B cell (primary cell): ENCODE measurements around the gene VWA7. TPM values are rescaled to one million over a fixed set of nuclear protein-coding genes. Genes with fewer than 3 reads are reported as not detected.

Experiments
- ATAC-seq: fragments of 200-7000 bp; cut with Tn5 transposase; one replicate; pipeline ENCODE4 v1.10.0; 2021; ENCODE audit warnings: low read depth, mild to moderate bottlenecking, moderate number of reproducible peaks, moderate library complexity
- CTCF ChIA-PET: fragments of 350-600 bp; sonication (Branson Sonifier 250); formaldehyde crosslinking; loops from one replicate; lab custom pipeline; 2021; ENCODE audit warnings: antibody characterized with exemption, inconsistent platforms; lab: Charles Lee
- POLR2A ChIA-PET: fragments of 350-600 bp; sonication (Branson Sonifier 250); formaldehyde crosslinking; loops from one replicate; lab custom pipeline; 2021; ENCODE audit warnings: antibody characterized with exemption; lab: Charles Lee
- DNase-seq: peaks from one replicate; pipeline ENCODE4 v3.0.0; 2013
- H2AFZ ChIP-seq: 2 replicates; pipeline ENCODE4 v1.6.1; 2012; ENCODE audit warnings: mild to moderate bottlenecking, low read depth, low read length; ENCODE audit not compliant: insufficient read depth, poor library complexity, severe bottlenecking
- H3K27ac ChIP-seq, 2 donors: 1 replicate in 1 of 2; 2 replicates in 1 of 2; pipeline ENCODE4 v1.5.1; 2012 to 2013; ENCODE audit warnings: low read length in 2 of 2, mild to moderate bottlenecking in 2 of 2, moderate library complexity in 1 of 2
- H3K27me3 ChIP-seq, 4 experiments: fragments of 200-600 bp in 1 of 4; sonication (generic) in 1 of 4; replicated peaks in 1 of 4; 1 replicate in 2 of 4; 2 replicates in 2 of 4; pipeline versions ENCODE4 v1.6.1 to v1.7.0; 2013 to 2016; ENCODE audit warnings: low read length in 3 of 4, mild to moderate bottlenecking in 2 of 4, mixed read lengths in 1 of 4, moderate library complexity in 1 of 4; ENCODE audit not compliant: insufficient read depth in 4 of 4, control insufficient read depth in 3 of 4; ENCODE audit errors: control extremely low read depth in 1 of 4
- H3K36me3 ChIP-seq, 2 experiments: replicated peaks in 1 of 2; 1 replicate in 1 of 2; 2 replicates in 1 of 2; pipeline versions ENCODE4 v1.6.1 to v1.7.1; 2013; ENCODE audit warnings: low read length in 1 of 2; ENCODE audit not compliant: insufficient read depth in 2 of 2, control insufficient read depth in 1 of 2; ENCODE audit errors: control extremely low read depth in 1 of 2, extremely low read depth in 1 of 2
- H3K4me1 ChIP-seq, 2 donors: fragments of 200-600 bp in 1 of 2; sonication (generic) in 1 of 2; 1 replicate in 1 of 2; 2 replicates in 1 of 2; pipeline versions ENCODE4 v1.5.1 to v1.6.1; 2013 to 2017; ENCODE audit warnings: low read length in 2 of 2; ENCODE audit not compliant: control insufficient read depth in 2 of 2, insufficient read depth in 2 of 2
- H3K4me2 ChIP-seq: replicated peaks from 2 replicates; pipeline ENCODE3; 2012; ENCODE audit warnings: mild to moderate bottlenecking, low read depth, low read length; ENCODE audit not compliant: poor library complexity, severe bottlenecking
- H3K4me3 ChIP-seq, 5 experiments: fragments of 200-600 bp in 1 of 5; sonication (generic) in 1 of 5; 1 replicate in 3 of 5; 2 replicates in 2 of 5; pipeline versions ENCODE4 v1.5.1 to v1.7.0; 2011 to 2016; ENCODE audit warnings: low read length in 4 of 5, mild to moderate bottlenecking in 4 of 5, low read depth in 2 of 5, control low read depth in 1 of 5, moderate library complexity in 1 of 5; ENCODE audit not compliant: insufficient read depth in 1 of 5; ENCODE audit errors: control extremely low read depth in 1 of 5, extremely low read depth in 1 of 5
- H3K79me2 ChIP-seq: fragments of 200-600 bp; sonication (generic); one replicate; pipeline ENCODE4 v1.6.0; 2016; ENCODE audit warnings: low read length; ENCODE audit not compliant: control insufficient read depth, insufficient read depth
- H3K9ac ChIP-seq: fragments of 200-600 bp; sonication (generic); 2 replicates; pipeline ENCODE4 v1.6.1; 2017; ENCODE audit warnings: mild to moderate bottlenecking, low read length, moderate library complexity
- H3K9me3 ChIP-seq, 3 donors: one replicate each; pipeline versions ENCODE4 v1.6.1 to v1.7.1; 2013; ENCODE audit warnings: low read length in 2 of 3; ENCODE audit not compliant: control insufficient read depth in 2 of 3, insufficient read depth in 1 of 3; ENCODE audit errors: control extremely low read depth in 1 of 3
- H4K20me1 ChIP-seq: 2 replicates; pipeline ENCODE4 v1.6.0; 2012; ENCODE audit warnings: mild to moderate bottlenecking, low read length; ENCODE audit not compliant: insufficient read depth, control insufficient read depth, poor library complexity, severe bottlenecking
- H3K27ac Mint-ChIP-seq: one replicate; pipeline ENCODE4 v1.8.0; 2021; ENCODE audit warnings: mixed read lengths
- H3K27me3 Mint-ChIP-seq: one replicate; pipeline ENCODE4 v1.8.0; 2021; ENCODE audit warnings: mixed read lengths
- H3K4me1 Mint-ChIP-seq: one replicate; pipeline ENCODE4 v1.8.0; 2021; ENCODE audit warnings: mixed read lengths
- H3K4me3 Mint-ChIP-seq: one replicate; pipeline ENCODE4 v1.8.0; 2021; ENCODE audit warnings: mixed read lengths
- H3K9me3 Mint-ChIP-seq: one replicate; pipeline ENCODE4 v1.8.0; 2022; ENCODE audit warnings: mixed read lengths; ENCODE audit not compliant: insufficient read depth
- EZH2 ChIP-seq: IDR thresholded peaks from 2 replicates; pipeline ENCODE4 v1.6.1; 2012; ENCODE audit warnings: borderline replicate concordance, low read depth, mild to moderate bottlenecking, moderate library complexity, low read length; ENCODE audit not compliant: insufficient read depth, poor library complexity, severe bottlenecking
- WGBS: methylation state at CpG from one replicate; pipeline ENCODE4 v1.1.5; 2013; ENCODE audit warnings: missing lambda C conversion rate; ENCODE audit not compliant: insufficient coverage; 5-methylcytosine and 5-hydroxymethylcytosine counted together
- intact Hi-C: fragments of 100-400 bp; cut with micrococcal nuclease; formaldehyde crosslinking; loops from one replicate; pipeline ENCODE4 v1.10.0; 2022
- polyA plus RNA-seq: library from polyadenylated mRNA; depleted of rRNA; stranded (reverse); fragments of >200 nt; gene quantifications from 2 replicates; pipeline ENCODE4 v1.2.3, GENCODE V29; 2012
- total RNA-seq, 2 donors: library from RNA; stranded (reverse); fragments of 120-200 nt in 1 of 2; gene quantifications; 1 replicate in 1 of 2; 2 replicates in 1 of 2; pipeline versions ENCODE4 v1.2.3 to v1.2.4, GENCODE V29; 2013 to 2022
- TF ChIP-seq, protein P1 (sequence below): fragments of 200-600 bp; IDR thresholded peaks from one replicate; pipeline ENCODE4 v1.8.0; 2022; ENCODE audit warnings: antibody characterized with exemption, mild to moderate bottlenecking

The VWA7 gene
- total and polyA plus RNA-seq, 2 donors (not counting 1 experiment from before 2014, with no cell fraction given), result 5.2 to 6.0 TPM

DNA sequence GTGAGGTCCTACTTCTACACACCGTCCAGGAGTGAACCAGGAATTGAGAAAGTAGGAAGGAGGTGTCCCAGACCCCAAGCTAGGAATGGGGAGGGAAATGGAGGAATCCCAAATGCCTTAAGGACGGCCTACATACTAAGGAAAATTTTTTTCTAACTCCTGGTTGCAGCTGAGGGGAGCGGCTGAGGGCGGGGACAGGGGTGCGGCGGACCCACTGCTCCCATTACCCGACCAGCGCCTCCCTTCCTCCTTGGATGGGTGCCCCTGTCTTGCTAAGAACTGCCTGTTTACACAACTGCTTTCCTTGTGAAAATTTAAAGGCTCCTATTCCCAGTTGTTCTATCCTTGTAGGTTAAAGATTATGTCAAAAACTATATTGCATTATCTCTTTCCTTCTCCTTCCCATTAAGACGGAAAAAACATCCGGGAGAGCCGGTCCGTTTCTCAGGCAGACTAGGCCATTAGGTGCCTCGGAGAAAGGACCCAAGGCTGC is 49.7 kb upstream of the VWA7 start:
- Mint-ChIP-seq H3K27ac (peak overlapping the region; percentile 96), H3K4me3 (peak overlapping the region; percentile 85), H3K9me3 (no peaks in the 10 kb centered on the region), H3K27me3 (no peaks in the 10 kb centered on the region), H3K4me1 (peaks cover 37% of the 10 kb centered on the region)
- Histone ChIP-seq H3K27me3 (no peaks in the 10 kb centered on the region), H3K4me3 (peak overlapping the region; percentile 69 to 93 (median 80)), H3K27ac (peak overlapping the region; percentile 87 to 89), H2AFZ (peak overlapping the region; percentile 80), H3K79me2 (peaks cover 16% of the 10 kb centered on the region), H3K36me3 (no peaks in the 10 kb centered on the region), H3K9me3 (no peaks in the 10 kb centered on the region), H3K4me1 (peaks cover 22 to 42% of the 10 kb centered on the region in 2 donors), H3K9ac (peak overlapping the region; percentile 79), H3K4me2 (peak overlapping the region; percentile 87), H4K20me1 (peaks cover 5% of the 10 kb centered on the region)
- ATAC-seq, result peak; percentile 12
- ChIA-PET CTCF (interaction anchor here (0.9 to 2.0 kb wide), 5 partner anchors 12 to 275 kb away, joined by 3 to 13 read pairs (median 5); partner anchors contain the start of genes DDAH2, HSPA1A, HSPA1L and VARS1), POLR2A (interaction anchor here (0.6 to 1.7 kb wide), 10 partner anchors 8 to 666 kb away, joined by 3 to 7 read pairs (median 4); partner anchors contain the start of genes ABHD16A, BAG6, HSPA1A and HSPA1L)
- TF ChIP-seq EZH2, result no peak
- TF ChIP-seq, protein P1, sequence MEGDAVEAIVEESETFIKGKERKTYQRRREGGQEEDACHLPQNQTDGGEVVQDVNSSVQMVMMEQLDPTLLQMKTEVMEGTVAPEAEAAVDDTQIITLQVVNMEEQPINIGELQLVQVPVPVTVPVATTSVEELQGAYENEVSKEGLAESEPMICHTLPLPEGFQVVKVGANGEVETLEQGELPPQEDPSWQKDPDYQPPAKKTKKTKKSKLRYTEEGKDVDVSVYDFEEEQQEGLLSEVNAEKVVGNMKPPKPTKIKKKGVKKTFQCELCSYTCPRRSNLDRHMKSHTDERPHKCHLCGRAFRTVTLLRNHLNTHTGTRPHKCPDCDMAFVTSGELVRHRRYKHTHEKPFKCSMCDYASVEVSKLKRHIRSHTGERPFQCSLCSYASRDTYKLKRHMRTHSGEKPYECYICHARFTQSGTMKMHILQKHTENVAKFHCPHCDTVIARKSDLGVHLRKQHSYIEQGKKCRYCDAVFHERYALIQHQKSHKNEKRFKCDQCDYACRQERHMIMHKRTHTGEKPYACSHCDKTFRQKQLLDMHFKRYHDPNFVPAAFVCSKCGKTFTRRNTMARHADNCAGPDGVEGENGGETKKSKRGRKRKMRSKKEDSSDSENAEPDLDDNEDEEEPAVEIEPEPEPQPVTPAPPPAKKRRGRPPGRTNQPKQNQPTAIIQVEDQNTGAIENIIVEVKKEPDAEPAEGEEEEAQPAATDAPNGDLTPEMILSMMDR, result no peak
- intact Hi-C loops, result no loop called here
- WGBS, result 3% methylated on average over 11 of the region's 13 CpGs
- no peak for DNase-seq

DNA sequence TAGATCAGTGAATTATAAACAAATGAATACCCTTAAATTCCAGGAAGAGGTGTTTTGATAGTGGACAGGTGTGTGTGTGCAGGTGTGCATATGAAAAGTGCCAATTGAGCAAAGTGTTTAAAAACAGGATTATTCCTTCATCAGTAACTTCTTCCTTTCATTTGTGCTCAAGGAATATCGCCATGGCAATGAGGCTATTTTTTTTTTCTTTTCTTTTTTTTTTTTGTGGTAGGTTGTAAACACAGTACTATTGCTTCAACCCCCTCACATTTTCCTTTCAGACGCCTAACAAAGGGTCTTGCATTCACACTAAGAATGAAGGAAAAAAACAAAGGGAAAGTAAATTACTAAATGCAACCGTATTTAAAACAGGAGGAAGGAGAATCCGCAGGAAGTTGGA is 48.4 kb upstream of the VWA7 start:
- Histone ChIP-seq H3K4me3 (no peak overlapping the region), H3K27me3 (no peaks in the 10 kb centered on the region), H4K20me1 (peaks cover 5% of the 10 kb centered on the region), H3K27ac (no peak overlapping the region), H3K4me1 (peaks cover 22 to 43% of the 10 kb centered on the region in 2 donors), H2AFZ (no peak overlapping the region), H3K79me2 (peaks cover 4% of the 10 kb centered on the region), H3K9me3 (no peaks in the 10 kb centered on the region), H3K4me2 (no peak overlapping the region), H3K36me3 (no peaks in the 10 kb centered on the region), H3K9ac (no peak overlapping the region)
- POLR2A ChIA-PET, result interaction anchor here (1.5 kb wide), 1 partner anchor 10 kb away, joined by 4 read pairs; no protein-coding TSS in a partner anchor
- DNase-seq, result no peak
- H3K4me1 Mint-ChIP-seq, result peaks cover 36% of the 10 kb centered on the region
- no peak for ATAC-seq
- intact Hi-C loops, result no loop called here
- TF ChIP-seq, protein P1, result no peak
- no peak for TF ChIP-seq EZH2
- H3K27me3 Mint-ChIP-seq, result no peaks in the 10 kb centered on the region
- no CpG with 5 or more reads among the region's 4 CpGs for WGBS
- H3K27ac Mint-ChIP-seq, result peak overlapping the region; percentile 96
- CTCF ChIA-PET, result interaction anchor here (1.1 kb wide), 1 partner anchor 11 kb away, joined by 3 read pairs; the partner anchor contains the start of genes HSPA1A and HSPA1L
- no peaks in the 10 kb centered on the region for H3K9me3 Mint-ChIP-seq
- peak overlapping the region; percentile 26 for H3K4me3 Mint-ChIP-seq
